Fibroblast of skin of right quadriceps (primary cell): ENCODE data around the gene ADTRP.

Source experiments
- DNase-seq: peaks from one replicate; pipeline ENCODE4 v3.0.0-alpha.2; 2013

The ADTRP gene

GRCh38 chr6:11772109-11772825 is 6.3 kb downstream of the ADTRP start:
- DNase-seq, result peak; percentile 97

DNA sequence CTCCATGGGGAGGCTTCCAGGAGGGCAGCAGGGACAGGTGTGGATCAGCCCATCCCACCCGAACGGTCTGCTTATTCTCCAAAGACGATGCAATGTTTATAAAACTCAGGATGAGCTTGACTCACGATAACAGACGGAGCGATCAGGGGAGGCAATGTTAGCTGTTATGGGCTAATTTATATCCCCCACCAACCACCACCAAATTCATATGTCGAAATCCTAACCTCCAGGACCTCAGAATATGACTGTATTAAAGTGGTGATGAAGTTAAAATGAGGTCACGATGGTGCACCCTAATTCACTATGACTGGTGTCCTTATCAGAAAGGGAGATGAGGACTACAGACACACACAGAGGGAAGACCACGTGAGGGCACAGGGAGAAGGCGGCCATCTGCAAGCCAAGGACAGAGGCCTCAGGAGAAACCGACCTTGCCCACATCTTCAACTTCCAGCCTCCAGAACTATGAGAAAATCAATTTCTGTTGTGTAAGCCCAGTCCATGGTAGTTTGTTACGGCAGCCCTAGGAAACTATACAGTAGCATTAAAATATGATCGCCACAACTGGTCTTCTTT is 7.0 kb downstream of the ADTRP start:
- peak; percentile 59 for DNase-seq

DNA sequence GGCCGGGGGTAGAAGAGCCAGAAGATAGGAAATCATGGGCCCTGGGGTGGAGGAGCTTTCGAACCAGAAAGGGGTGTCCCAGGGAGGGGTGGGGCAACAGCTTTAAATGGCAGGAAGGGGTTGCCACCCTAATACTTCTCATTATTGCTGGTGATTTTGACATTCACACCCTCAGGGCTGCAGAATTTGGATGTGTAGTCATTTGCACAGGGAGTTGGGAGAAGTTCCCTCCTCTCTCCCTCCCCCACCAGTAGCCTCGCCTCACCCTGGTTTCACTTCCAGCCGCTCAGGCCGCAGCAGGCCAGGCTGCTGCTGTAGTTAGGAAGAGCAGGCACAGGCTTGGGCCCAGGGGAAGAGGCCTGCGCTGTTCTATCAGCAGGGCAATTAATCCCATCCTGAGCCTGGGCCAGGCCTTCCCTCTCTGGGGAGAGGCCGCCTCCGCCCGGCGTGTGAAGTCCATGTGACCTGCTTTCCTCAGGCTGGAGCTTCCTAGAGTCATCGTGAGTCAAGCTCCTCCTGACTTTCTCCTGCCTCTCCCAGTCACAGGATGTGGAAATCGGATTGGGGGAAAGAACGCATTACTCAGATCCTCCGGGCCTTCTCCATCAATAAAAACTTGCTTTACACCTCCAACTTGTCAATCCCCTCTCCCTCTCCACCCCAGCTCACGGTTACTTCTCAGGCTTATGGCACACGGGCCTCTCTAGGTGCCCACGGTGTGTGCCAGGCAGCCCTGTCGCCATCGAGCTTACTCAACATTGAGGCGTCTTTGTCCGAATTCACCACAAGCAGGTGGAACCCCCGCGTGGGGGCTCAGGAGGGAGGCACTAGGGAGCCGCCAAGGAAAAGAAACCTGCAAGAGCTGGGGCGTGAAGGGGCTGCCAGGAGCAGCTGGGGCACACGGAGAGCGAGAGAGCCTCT is 7.8 kb downstream of the ADTRP start:
- DNase-seq, result peak; percentile 100

- DNase-seq, result peak; percentile 11
Measured at GRCh38 chr6:11769811-11770545, 8.6 kb downstream of the ADTRP start.

DNA sequence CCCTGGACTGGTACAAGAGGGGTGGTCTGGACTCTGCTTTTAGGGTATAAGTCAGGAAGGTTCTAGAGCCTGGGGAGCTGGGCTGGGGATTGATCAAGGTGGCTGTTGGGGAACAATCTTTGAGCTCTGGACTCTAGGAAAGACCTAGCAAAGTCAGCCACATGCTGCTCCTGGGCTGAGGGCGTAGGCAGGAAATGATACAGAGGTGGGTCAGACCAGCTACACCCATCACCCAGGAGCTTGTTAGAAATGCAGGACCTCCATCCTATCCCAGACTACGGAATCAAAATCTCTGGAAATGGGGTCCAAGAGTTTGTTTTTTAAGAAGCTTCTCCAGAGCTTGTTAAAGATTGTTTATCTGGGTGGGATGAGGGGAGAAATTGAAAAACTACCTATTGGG is 9.4 kb downstream of the ADTRP start:
- peak; percentile 18 for DNase-seq

GRCh38 chr6:11767978-11768756 is 10.4 kb downstream of the ADTRP start:
- no peak for DNase-seq

GRCh38 chr6:11767458-11767857 is 11.1 kb downstream of the ADTRP start:
- no peak for DNase-seq

- DNase-seq, result peak; percentile 98
Measured at GRCh38 chr6:11766589-11767450, 11.8 kb downstream of the ADTRP start.

DNA sequence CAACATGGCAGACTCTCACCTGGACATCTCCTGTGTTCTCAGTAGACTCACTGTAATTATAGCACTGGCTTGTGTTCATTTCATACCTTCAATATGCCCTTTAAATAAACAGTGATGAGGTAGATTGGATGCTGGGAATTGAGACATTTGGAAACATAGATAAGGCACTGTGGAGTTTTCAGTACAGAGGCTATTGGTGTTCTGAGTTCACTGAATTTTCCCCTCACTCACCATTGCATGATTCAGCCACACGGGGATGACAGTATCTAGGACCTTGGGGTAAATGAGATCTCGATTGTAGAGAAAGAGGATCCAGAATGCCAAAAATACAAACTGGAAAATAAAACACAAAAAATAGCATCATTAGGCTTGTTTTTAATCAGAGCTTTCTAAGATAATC is 12.6 kb downstream of the ADTRP start:
- peak; percentile 53 for DNase-seq

DNA sequence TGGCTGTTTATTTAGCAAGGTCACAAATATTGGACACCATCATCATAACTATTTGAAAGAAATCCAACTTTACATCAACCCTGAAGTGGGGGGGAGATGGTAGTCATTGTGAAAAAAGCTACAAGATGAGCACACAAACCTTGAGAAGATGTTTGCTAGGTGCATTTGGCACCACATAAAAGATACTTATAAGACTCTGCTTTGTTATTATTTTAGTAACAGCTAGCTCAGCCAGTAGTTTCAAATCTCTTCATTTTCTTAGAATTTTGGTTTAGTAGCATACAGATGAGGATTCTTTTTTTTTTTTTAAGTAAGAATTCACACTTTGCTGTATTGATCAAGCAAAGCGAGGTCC is 14.4 kb downstream of the ADTRP start:
- DNase-seq, result no peak

DNA sequence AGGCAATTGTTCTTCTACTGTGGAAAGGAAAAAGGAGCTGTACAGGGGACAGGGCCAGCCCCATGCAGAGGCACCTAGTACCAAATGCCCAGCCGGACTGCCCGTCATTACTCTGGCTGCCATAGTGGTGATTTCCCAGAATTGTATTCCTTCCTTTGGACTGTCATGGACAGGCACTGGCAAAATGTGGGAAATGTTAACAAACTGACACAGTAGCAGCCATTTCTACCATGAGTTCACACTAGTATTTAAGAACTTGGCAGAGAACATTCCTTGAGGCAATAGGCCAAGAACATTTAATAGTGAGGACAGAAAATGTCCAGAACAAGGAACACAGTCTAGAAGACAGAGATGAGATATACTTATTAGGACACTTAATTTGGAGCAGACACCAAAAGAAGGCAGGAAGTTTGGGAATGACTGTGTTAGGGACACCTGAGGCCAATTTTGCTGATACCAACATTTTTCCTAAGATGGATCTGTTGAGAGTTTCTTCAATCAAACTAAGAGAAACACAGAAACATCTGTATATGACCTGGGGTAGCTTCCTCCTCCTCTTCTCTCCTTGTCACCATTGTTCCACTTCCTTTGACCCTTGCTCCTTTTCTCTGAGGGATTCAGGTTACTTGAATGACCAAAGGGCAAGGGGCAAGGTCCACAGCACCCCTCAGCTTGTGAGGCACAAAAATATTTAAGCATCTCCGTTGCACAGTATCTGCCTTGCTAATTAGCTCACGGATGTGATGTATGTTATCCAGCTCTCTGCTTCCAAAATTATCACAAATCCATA is 14.9 kb downstream of the ADTRP start:
- no peak for DNase-seq

GRCh38 chr6:11762794-11763459 is 15.7 kb downstream of the ADTRP start:
- no peak for DNase-seq

- DNase-seq, result no peak
Measured at GRCh38 chr6:11761744-11762620, 16.6 kb downstream of the ADTRP start.

- DNase-seq, result no peak
Measured at GRCh38 chr6:11760015-11760473, 18.6 kb downstream of the ADTRP start.

DNA sequence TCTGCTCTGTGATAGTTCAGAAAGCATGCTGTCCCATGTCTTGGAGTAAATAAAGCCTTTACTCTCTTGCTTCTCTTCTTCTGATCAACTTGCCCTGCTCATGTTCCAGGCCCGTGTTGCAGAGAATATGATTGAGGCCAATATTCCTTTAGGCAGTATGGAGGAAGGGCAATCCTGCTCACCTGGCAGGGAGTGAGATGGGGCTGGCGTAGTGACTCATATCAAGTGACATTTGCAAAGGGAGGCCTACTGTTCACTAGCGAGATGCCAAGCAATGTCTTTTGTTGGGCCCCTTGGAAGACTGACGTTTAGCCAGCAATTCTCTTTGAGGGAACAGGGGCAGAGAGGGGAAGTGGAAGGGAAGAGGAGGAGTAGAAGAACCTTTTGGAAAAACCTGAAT is 19.7 kb downstream of the ADTRP start:
- no peak for DNase-seq

DNA sequence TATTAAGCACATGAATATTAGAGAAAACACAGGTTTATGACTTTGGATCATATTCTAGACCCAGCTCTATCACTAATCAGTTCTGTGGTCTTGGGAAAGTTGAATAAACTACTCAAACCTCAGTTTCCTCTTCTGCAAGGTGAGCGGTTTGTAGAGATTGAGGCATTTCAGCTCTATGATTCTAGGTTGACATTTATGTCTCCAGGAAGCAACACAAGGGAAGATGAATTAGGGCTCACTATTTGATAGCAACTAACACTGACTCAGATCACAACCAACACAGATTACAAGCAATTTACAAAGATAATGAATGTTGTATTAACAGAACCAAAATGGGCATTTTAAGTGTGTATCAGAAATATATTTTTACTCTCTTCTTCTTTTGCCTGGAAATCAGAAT is 21.9 kb downstream of the ADTRP start:
- DNase-seq, result no peak

DNA sequence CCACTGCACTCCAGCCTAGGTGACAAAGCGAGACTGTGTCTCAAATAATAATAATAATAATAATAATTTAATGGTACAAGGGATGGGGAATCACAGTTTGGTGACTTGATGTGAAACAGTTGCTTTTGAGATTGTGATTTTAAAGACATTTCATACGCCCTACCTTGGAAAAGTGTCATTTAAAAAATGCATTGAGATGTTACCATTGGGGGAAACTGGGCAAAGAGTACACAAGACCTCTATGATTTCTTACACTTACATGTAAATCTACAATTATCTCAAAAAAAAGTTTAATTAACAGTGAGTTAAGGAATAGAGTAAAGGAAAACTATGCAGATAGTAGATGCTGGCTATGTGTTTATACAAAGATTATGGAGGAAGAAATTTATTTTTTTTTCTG is 22.3 kb downstream of the ADTRP start:
- no peak for DNase-seq

GRCh38 chr6:11755725-11756124 is 22.9 kb downstream of the ADTRP start:
- DNase-seq, result no peak
